Loucy (cell line): Measurements from ENCODE around the gene BLNK.

Experiments used
- H2AFZ ChIP-seq: fragments of 200-600 bp; sonication (generic); 2 replicates; pipeline ENCODE4 v1.6.0; 2016; ENCODE audit warnings: antibody characterized with exemption, mild to moderate bottlenecking, low read length, moderate library complexity
- H3F3A ChIP-seq: fragments of 200-600 bp; 2 replicates; pipeline ENCODE4 v1.6.0; 2016; ENCODE audit warnings: antibody characterized with exemption, low read depth, mild to moderate bottlenecking
- H3K27me3 ChIP-seq: fragments of 200-600 bp; sonication (generic); 2 replicates; pipeline ENCODE4 v1.6.1; 2014; ENCODE audit warnings: low read length, mild to moderate bottlenecking; ENCODE audit not compliant: insufficient read depth, poor library complexity, severe bottlenecking
- H3K36me3 ChIP-seq: fragments of 200-600 bp; sonication (generic); 2 replicates; pipeline ENCODE4 v1.6.1; 2016; ENCODE audit warnings: low read length; ENCODE audit not compliant: insufficient read depth
- H3K4me1 ChIP-seq: fragments of 200-600 bp; sonication (generic); 2 replicates; pipeline ENCODE4 v1.5.1; 2014; ENCODE audit warnings: low read length, mild to moderate bottlenecking; ENCODE audit not compliant: insufficient read depth, poor library complexity, severe bottlenecking
- H3K4me2 ChIP-seq: fragments of 200-600 bp; sonication (generic); 2 replicates; pipeline ENCODE4 v1.6.0; 2014; ENCODE audit warnings: antibody characterized with exemption, low read length, low read depth, mild to moderate bottlenecking; ENCODE audit not compliant: poor library complexity, severe bottlenecking
- H3K4me3 ChIP-seq: fragments of 200-600 bp; sonication (generic); 2 replicates; pipeline ENCODE4 v1.5.1; 2014; ENCODE audit warnings: low read length, mild to moderate bottlenecking, mixed read lengths; ENCODE audit not compliant: poor library complexity, severe bottlenecking
- H3K79me2 ChIP-seq: fragments of 200-600 bp; sonication (generic); 2 replicates; pipeline ENCODE4 v1.6.1; 2014; ENCODE audit warnings: low read length; ENCODE audit not compliant: insufficient read depth
- H3K9ac ChIP-seq: fragments of 200-600 bp; sonication (generic); 2 replicates; pipeline ENCODE4 v1.6.0; 2014; ENCODE audit warnings: mild to moderate bottlenecking, low read depth, low read length, moderate library complexity; ENCODE audit not compliant: poor library complexity, severe bottlenecking
- H3K9me2 ChIP-seq: fragments of 200-600 bp; sonication (generic); replicated peaks from 2 replicates; pipeline ENCODE4 v1.6.1; 2016; ENCODE audit warnings: low read depth, low read length, mixed read lengths
- H3K9me3 ChIP-seq: fragments of 200-600 bp; sonication (generic); 2 replicates; pipeline ENCODE4 v1.6.1; 2014; ENCODE audit warnings: mild to moderate bottlenecking, antibody characterized with exemption, low read length, low read depth; ENCODE audit not compliant: insufficient read depth
- H4K20me1 ChIP-seq: fragments of 200-600 bp; sonication (generic); 2 replicates; pipeline ENCODE4 v1.6.0; 2014; ENCODE audit warnings: antibody characterized with exemption, low read length, mild to moderate bottlenecking; ENCODE audit not compliant: insufficient read depth, poor library complexity, severe bottlenecking
- EZH2phosphoT487 ChIP-seq: fragments of 200-600 bp; IDR thresholded peaks from 2 replicates; pipeline ENCODE4 v1.6.1; 2018; ENCODE audit warnings: antibody characterized with exemption, mild to moderate bottlenecking, moderate library complexity, borderline replicate concordance
- TF ChIP-seq, protein P1 (sequence below): fragments of 200-600 bp; sonication (generic); conservative IDR thresholded peaks from 2 replicates; pipeline ENCODE4 v1.5.1; 2014; ENCODE audit warnings: mild to moderate bottlenecking, antibody characterized with exemption, low read length

BLNK gene

DNA sequence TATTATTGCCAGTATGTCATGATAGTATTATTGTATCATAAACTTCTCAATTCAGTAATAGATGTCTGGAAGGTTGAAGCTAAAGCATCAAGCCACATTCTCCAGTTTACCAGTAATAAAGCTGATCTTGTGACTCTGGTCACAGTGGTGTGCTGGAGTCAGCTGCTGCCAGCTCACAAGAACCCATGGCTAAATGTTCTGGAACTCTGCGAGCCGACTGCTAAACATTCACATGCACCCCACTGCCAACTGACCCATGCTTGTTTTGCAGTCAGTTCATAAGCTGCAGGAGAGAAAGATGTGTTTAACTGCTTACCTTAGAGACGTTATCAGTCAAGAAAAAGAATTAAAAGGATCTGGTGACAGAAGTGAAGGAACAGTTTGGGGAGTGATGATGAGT lies 27.0 kb upstream of the BLNK start:
- Histone ChIP-seq H3K4me3 (no peak overlapping the region), H3F3A (no peaks in the 10 kb centered on the region), H3K4me1 (no peaks in the 10 kb centered on the region), H3K79me2 (no peaks in the 10 kb centered on the region), H4K20me1 (no peaks in the 10 kb centered on the region), H2AFZ (no peak overlapping the region), H3K9ac (no peak overlapping the region), H3K27me3 (no peaks in the 10 kb centered on the region), H3K36me3 (no peaks in the 10 kb centered on the region), H3K9me2 (no peaks in the 10 kb centered on the region), H3K4me2 (no peak overlapping the region), H3K9me3 (no peaks in the 10 kb centered on the region)
- no peak for TF ChIP-seq EZH2phosphoT487
- TF ChIP-seq, protein P1, sequence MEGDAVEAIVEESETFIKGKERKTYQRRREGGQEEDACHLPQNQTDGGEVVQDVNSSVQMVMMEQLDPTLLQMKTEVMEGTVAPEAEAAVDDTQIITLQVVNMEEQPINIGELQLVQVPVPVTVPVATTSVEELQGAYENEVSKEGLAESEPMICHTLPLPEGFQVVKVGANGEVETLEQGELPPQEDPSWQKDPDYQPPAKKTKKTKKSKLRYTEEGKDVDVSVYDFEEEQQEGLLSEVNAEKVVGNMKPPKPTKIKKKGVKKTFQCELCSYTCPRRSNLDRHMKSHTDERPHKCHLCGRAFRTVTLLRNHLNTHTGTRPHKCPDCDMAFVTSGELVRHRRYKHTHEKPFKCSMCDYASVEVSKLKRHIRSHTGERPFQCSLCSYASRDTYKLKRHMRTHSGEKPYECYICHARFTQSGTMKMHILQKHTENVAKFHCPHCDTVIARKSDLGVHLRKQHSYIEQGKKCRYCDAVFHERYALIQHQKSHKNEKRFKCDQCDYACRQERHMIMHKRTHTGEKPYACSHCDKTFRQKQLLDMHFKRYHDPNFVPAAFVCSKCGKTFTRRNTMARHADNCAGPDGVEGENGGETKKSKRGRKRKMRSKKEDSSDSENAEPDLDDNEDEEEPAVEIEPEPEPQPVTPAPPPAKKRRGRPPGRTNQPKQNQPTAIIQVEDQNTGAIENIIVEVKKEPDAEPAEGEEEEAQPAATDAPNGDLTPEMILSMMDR, result no peak

DNA sequence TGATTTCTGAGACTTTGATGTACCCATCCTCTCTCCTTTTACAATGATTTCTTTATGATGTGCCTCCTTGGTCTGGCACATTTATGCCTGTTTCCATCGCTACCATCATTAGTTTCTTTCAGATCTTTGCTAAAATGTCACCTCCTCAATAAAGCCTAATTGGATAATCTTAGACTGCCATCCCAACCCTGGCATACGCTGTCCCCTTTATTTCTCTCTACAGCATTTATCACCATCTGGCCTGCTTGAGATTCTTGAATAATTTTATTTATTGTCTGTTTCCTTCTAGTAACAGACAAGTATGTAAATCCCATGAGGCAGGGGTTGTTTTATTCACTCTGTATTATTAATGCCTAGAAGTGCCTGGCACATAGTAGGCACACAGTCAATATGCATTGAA lies 26.1 kb upstream of the BLNK start:
- H3F3A ChIP-seq, result no peaks in the 10 kb centered on the region
- no peaks in the 10 kb centered on the region for H4K20me1 ChIP-seq
- no peaks in the 10 kb centered on the region for H3K36me3 ChIP-seq
- no peak overlapping the region for H3K4me2 ChIP-seq
- H3K9ac ChIP-seq, result no peak overlapping the region
- H3K79me2 ChIP-seq, result no peaks in the 10 kb centered on the region
- H3K9me2 ChIP-seq, result no peaks in the 10 kb centered on the region
- H3K4me1 ChIP-seq, result no peaks in the 10 kb centered on the region
- no peak overlapping the region for H3K4me3 ChIP-seq
- H2AFZ ChIP-seq, result no peak overlapping the region
- no peaks in the 10 kb centered on the region for H3K9me3 ChIP-seq
- H3K27me3 ChIP-seq, result no peaks in the 10 kb centered on the region
- no peak for TF ChIP-seq EZH2phosphoT487
- TF ChIP-seq, protein P1, result no peak

DNA sequence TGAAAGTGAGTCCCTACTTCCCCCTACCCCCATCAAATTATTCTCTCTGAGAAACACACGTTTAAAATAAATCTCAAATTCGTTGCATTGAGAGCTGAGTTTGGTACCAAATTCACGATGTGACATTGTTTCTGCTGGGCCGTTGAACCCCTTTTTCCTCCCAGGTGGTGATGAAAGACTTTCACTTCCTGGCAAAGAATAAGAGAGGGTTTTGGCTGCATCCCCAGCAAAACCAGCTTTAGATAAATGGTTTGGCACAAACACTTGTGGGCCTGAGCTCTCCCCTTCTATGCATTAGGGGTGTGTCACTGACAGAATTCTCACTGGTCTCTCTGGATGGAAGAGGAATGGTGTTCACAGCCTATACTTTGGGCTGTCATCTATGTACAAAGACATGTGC lies 24.1 kb upstream of the BLNK start:
- no peak overlapping the region for H2AFZ ChIP-seq
- H3F3A ChIP-seq, result no peaks in the 10 kb centered on the region
- no peaks in the 10 kb centered on the region for H3K36me3 ChIP-seq
- no peaks in the 10 kb centered on the region for H4K20me1 ChIP-seq
- H3K27me3 ChIP-seq, result no peaks in the 10 kb centered on the region
- no peaks in the 10 kb centered on the region for H3K9me3 ChIP-seq
- no peak overlapping the region for H3K4me2 ChIP-seq
- H3K9me2 ChIP-seq, result no peaks in the 10 kb centered on the region
- H3K4me1 ChIP-seq, result no peaks in the 10 kb centered on the region
- no peak overlapping the region for H3K4me3 ChIP-seq
- TF ChIP-seq, protein P1, result no peak
- TF ChIP-seq EZH2phosphoT487, result no peak
- H3K9ac ChIP-seq, result no peak overlapping the region
- H3K79me2 ChIP-seq, result no peaks in the 10 kb centered on the region
